Measurements from ENCODE around the gene CSGALNACT2.
A peak's percentile ranks its signal among the peaks of the same experiment; 100 is the strongest.

Gene CSGALNACT2

DNA sequence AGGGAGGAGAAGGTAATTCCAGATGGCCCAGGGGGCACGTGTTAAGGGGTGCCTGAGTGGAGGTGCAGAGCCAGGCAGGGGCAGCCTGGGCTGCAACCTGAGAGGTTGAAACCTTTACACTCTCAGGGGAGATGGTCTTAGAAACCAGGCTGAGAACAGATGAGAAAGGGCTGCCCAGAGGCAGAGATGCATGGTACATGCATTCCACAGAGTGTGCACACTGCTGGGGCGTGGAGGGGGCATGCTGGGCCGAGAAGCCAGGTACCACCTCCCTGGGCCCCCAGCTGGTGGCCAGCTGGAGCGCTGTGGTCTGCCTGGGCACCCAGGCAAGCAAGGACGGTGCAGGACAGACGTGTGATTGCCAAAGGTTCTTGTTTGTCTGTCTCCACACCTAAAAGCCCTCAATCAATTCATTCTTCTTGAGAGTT is 14.1 kb upstream of the CSGALNACT2 start:
- no peak for DNase-seq (ENCODE audit: low read depth in 2 of 2)

DNA sequence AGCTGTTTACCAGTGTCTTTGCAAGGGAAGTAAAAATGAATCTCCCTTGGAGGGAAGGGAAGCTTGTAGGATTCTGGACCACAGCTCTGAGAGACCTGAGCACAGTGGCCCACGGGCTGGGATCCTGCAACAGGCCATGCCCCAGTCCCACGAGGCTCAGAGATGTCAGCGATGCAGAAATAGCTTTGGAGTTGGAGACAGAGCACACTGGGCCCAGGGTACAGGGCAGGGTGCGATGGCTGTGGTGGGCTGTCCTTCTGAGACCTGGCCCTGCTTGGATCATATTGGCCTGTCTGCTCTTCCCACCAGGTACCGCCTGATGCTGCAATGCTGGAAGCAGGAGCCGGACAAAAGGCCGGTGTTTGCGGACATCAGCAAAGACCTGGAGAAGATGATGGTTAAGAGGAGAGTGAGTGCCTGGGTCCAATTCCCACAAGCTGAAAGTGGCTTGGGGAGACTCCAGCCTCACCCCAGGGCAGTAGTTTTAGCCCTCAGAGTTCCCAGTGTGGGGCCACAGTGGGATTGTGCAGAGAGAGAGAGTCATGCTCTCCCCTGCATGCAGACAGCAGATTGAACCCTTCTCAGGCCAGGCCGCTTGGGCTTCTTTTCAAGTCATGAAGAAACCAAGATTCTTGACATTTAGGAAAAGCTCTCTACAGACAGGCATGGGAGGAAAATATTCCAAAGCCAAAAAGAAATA is 13.5 kb upstream of the CSGALNACT2 start:
- no peak for DNase-seq (ENCODE audit: low read depth in 2 of 2)

- no peak for DNase-seq (ENCODE audit: low read depth in 2 of 2)
Observed at GRCh38 chr10:43125274-43125845, 12.9 kb upstream of the CSGALNACT2 start.

- DNase-seq (ENCODE audit: low read depth in 2 of 2) = no peak
Observed at GRCh38 chr10:43125881-43126731, 12.1 kb upstream of the CSGALNACT2 start.

GRCh38 chr10:43126759-43127424 is 11.4 kb upstream of the CSGALNACT2 start:
- DNase-seq (ENCODE audit: low read depth in 2 of 2) = no peak

- no peak for DNase-seq (ENCODE audit: low read depth in 2 of 2)
Observed at GRCh38 chr10:43127442-43127841, 10.8 kb upstream of the CSGALNACT2 start.

DNA sequence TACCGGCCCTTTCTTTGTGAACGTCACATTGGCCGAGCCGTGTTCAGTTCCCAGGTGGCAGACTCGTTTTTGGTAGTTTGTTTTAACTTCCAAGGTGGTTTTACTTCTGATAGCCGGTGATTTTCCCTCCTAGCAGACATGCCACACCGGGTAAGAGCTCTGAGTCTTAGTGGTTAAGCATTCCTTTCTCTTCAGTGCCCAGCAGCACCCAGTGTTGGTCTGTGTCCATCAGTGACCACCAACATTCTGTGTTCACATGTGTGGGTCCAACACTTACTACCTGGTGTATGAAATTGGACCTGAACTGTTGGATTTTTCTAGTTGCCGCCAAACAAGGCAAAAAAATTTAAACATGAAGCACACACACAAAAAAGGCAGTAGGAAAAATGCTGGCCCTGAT is 9.9 kb upstream of the CSGALNACT2 start:
- no peak for DNase-seq (ENCODE audit: low read depth in 2 of 2)

DNA sequence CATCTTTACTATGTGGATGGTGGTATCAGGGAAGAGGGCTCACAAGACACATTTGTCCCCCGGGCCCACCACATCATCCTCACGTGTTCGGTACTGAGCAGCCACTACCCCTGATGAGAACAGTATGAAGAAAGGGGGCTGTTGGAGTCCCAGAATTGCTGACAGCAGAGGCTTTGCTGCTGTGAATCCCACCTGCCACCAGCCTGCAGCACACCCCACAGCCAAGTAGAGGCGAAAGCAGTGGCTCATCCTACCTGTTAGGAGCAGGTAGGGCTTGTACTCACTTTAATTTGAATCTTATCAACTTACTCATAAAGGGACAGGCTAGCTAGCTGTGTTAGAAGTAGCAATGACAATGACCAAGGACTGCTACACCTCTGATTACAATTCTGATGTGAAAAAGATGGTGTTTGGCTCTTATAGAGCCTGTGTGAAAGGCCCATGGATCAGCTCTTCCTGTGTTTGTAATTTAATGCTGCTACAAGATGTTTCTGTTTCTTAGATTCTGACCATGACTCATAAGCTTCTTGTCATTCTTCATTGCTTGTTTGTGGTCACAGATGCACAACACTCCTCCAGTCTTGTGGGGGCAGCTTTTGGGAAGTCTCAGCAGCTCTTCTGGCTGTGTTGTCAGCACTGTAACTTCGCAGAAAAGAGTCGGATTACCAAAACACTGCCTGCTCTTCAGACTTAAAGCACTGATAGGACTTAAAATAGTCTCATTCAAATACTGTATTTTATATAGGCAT is 9.1 kb upstream of the CSGALNACT2 start:
- DNase-seq (ENCODE audit: low read depth in 2 of 2) = no peak

GRCh38 chr10:43130770-43131171 is 7.5 kb upstream of the CSGALNACT2 start:
- DNase-seq (ENCODE audit: low read depth in 2 of 2) = no peak

DNA sequence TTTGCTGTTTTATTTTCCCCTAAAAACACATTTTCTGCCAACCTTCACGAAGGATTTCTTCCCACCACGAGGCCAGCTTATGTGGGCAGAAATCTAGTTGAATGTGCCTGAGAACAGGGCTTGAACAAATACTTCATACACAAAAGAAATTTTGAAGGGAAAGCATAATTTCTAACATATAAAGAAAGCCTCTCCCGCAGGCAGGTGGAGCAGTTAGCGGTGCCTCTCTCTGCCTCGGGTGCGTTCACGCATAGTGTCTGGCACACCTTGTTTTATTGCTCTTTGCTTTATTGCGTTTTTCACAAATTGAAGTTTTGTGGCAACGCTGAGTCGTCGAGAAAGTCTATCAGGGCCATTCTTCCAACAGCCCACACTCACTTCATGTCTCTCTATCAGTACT is 7.0 kb upstream of the CSGALNACT2 start:
- no peak for DNase-seq (ENCODE audit: low read depth in 2 of 2)

GRCh38 chr10:43131906-43132305 is 6.3 kb upstream of the CSGALNACT2 start:
- no peak for DNase-seq (ENCODE audit: low read depth in 2 of 2)

DNA sequence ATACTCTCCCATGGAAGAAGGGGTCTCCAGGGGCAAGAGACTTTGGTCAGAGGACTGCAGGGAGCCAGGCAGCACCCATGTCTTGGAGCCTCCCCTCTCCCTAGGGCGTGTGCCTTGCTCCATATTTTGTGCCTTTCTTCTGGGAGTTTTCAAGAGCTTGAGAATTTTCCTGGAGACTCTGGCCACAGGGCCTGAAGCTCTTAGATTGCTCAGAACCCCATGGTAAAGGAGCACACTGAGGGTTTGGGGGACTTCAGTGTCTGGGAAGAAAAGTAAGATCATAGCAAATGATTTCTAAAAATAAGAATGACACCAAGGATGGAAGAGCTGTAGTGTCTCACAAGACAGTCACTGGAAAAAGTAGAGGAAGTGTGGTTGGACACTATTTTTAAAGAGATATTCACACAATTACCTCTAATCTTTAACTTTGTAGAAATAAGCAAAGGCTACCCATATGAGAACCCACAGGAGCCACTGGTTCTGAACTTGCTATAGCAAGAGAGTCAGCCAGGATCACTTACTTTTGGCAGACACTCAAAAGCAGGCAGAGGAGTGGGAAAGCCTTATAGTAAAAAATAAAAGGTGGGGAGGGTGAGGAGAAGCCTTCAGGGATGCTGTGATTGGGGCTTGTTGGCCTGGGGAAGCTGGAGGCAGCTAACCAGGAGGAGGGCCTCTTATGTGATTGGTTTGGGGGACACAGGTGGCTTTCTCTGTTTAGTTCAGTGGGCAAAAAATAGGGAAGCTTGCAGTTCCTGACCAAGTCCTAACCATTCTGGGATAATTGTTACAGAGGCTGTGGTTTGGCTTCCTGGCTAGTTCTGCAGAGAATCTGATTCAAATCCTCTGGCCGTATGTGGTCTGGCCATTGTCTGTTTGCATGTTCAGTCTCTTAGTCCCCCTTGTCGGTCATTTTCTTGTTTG is 5.1 kb upstream of the CSGALNACT2 start:
- DNase-seq (ENCODE audit: low read depth in 2 of 2) = no peak

DNA sequence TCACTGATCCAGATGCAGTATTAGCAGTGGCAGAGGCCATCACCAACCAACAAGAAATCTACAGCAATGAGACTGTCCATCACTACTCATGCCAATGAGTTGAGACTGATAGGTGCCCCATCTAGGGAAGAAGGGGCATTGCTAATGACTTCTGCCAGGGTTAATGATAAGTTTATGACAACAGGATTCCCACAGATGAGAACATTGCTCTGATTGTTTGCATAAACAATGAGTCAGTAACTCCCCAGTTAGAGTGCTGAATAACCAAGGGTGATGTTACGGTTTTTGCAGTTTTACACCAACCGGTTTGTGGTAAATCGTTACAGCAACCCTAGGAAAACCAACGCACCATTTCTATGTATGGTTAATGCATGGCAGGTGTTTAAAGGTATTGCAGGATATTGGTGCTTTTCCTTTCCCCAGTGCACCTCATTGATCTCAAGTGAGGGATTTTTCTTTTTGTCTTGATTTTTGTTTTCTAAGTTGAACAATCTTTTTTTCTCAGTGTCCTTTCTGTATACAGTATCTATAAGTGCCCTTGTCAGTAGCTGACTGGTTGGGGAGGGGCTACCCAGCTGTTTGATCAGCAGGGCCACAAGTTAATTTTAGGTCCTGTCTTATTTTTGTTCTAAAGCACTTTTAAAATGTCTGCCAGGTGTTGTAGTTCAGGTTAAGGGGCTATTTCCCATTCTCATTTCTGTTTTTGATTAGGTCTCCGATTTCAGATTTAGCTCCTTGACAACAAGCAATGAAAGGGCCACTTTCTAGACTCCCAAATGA is 3.9 kb upstream of the CSGALNACT2 start:
- no peak for DNase-seq (ENCODE audit: low read depth in 2 of 2)

DNA sequence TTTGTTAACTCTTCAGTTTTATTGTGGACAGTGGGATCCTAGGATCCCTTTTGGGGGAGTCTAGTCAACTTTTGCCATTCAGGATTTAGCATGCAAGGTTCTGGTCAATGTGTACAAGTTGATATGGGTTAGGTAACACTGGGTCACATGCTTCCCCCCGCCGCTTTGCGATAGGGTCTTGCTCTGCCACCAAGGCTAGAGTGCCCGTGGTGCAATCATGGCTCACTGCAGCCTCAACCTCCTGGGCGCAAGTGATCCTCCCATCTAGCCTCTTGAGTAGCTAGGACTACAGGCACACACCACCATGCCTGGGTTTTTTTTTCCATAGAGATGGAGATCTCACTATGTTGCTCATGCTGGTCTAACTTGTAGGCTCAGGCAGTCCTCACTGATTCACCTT is 3.2 kb upstream of the CSGALNACT2 start:
- DNase-seq (ENCODE audit: low read depth in 2 of 2) = no peak

- no peak for DNase-seq (ENCODE audit: low read depth in 2 of 2)
Observed at GRCh38 chr10:43135656-43136055, 2.6 kb upstream of the CSGALNACT2 start.

- DNase-seq (ENCODE audit: low read depth in 2 of 2) = no peak
Observed at GRCh38 chr10:43136432-43136831, 1.8 kb upstream of the CSGALNACT2 start.

GRCh38 chr10:43136995-43137716 is 1.1 kb upstream of the CSGALNACT2 start:
- no peak for DNase-seq (ENCODE audit: low read depth in 2 of 2)

GRCh38 chr10:43137717-43138020 is 576 bp upstream of the CSGALNACT2 start:
- DNase-seq (ENCODE audit: low read depth in 2 of 2) = peak; percentile 17 to 32

GRCh38 chr10:43138757-43139241 is 554 bp downstream of the CSGALNACT2 start:
- peak; percentile 23 to 36 for DNase-seq (ENCODE audit: low read depth in 2 of 2)
